Testis (tissue), 2 donors: ENCODE results near the gene VASH2.

Experiments used
- CTCF ChIP-seq, 3 experiments: fragments of 450-650 bp in 2 of 3; fragments of 200-600 bp in 1 of 3; sonication (generic) in 1 of 3; IDR thresholded peaks; one replicate each; pipeline ENCODE4 v1.5.1; 2016 to 2019; ENCODE audit warnings: antibody characterized with exemption in 3 of 3, mild to moderate bottlenecking in 2 of 3, moderate library complexity in 1 of 3
- POLR2A ChIP-seq: fragments of 450-650 bp; IDR thresholded peaks from one replicate; pipeline ENCODE4 v1.6.1; 2017; ENCODE audit warnings: antibody characterized with exemption, mild to moderate bottlenecking, moderate library complexity

GRCh38 chr1:213032651-213033050 lies 82.3 kb downstream of the VASH2 start:
- TF ChIP-seq CTCF (IDR thresholded peaks at IDR 0.05) (no peak), POLR2A (no peak)
